ENCODE measurements around the gene COX15. TPM values are rescaled to one million over a fixed set of nuclear protein-coding genes. Genes with fewer than 3 reads are reported as not detected.
A peak's percentile ranks its signal among the peaks of the same experiment; 100 is the strongest.

Gene COX15
- total RNA-seq, 2 experiments from 2014 or later, result 40.3 to 40.6 TPM

- ChIA-PET CTCF (interaction anchor here (1.4 to 3.1 kb wide), 3 partner anchors 10 to 106 kb away, joined by 5 to 25 read pairs (median 5); no protein-coding TSS in a partner anchor), POLR2A (no interaction called here)
- Mint-ChIP-seq H3K4me1 (peaks cover 23% of the 10 kb centered on the region), H3K4me3 (peak overlapping the region; percentile 100), H3K36me3 (ENCODE audit: low read depth) (peaks cover 32% of the 10 kb centered on the region), H3K27me3 (no peaks in the 10 kb centered on the region), H3K27ac (peak overlapping the region; percentile 99), H3K9me3 (no peaks in the 10 kb centered on the region)
- DNase-seq, result no peak
Observed at GRCh38 chr10:99731306-99732032, 458 bp downstream of the COX15 start.

GRCh38 chr10:99730026-99730425, 1.9 kb downstream of the COX15 start:
- POLR2A ChIA-PET, result no interaction called here
- peaks cover 36% of the 10 kb centered on the region for H3K36me3 Mint-ChIP-seq (ENCODE audit: low read depth)
- CTCF ChIA-PET, result no interaction called here
- H3K4me1 Mint-ChIP-seq, result peaks cover 23% of the 10 kb centered on the region
- H3K4me3 Mint-ChIP-seq, result no peak overlapping the region
- no peak for DNase-seq
- no peaks in the 10 kb centered on the region for H3K9me3 Mint-ChIP-seq
- H3K27ac Mint-ChIP-seq, result no peak overlapping the region
- no peaks in the 10 kb centered on the region for H3K27me3 Mint-ChIP-seq

GRCh38 chr10:99720387-99720786, 11.5 kb downstream of the COX15 start:
- Mint-ChIP-seq H3K27me3 (no peaks in the 10 kb centered on the region), H3K36me3 (ENCODE audit: low read depth) (peaks cover 45% of the 10 kb centered on the region), H3K4me1 (no peaks in the 10 kb centered on the region), H3K27ac (no peak overlapping the region), H3K9me3 (no peaks in the 10 kb centered on the region), H3K4me3 (no peak overlapping the region)
- ChIA-PET CTCF (no interaction called here), POLR2A (no interaction called here)
- no peak for DNase-seq

- H3K27me3 Mint-ChIP-seq, result no peaks in the 10 kb centered on the region
- no peak overlapping the region for H3K4me3 Mint-ChIP-seq
- H3K4me1 Mint-ChIP-seq, result peaks cover 3% of the 10 kb centered on the region
- POLR2A ChIA-PET, result no interaction called here
- DNase-seq, result no peak
- CTCF ChIA-PET, result interaction anchor here (0.6 to 0.7 kb wide), 2 partner anchors 11 to 42 kb away, joined by 3 read pairs; no protein-coding TSS in a partner anchor
- peaks cover 49% of the 10 kb centered on the region for H3K36me3 Mint-ChIP-seq (ENCODE audit: low read depth)
- H3K27ac Mint-ChIP-seq, result no peak overlapping the region
- H3K9me3 Mint-ChIP-seq, result no peaks in the 10 kb centered on the region
Observed at GRCh38 chr10:99714446-99714845, 17.5 kb downstream of the COX15 start.

GRCh38 chr10:99711129-99711719, 20.7 kb downstream of the COX15 start:
- ChIA-PET POLR2A (interaction anchor here (0.6 kb wide), 1 partner anchor 94 kb away, joined by 3 read pairs; no protein-coding TSS in a partner anchor), CTCF (interaction anchor here (1.0 kb wide), 1 partner anchor 8 kb away, joined by 3 read pairs; no protein-coding TSS in a partner anchor)
- H3K36me3 Mint-ChIP-seq (ENCODE audit: low read depth), result peaks cover 31% of the 10 kb centered on the region
- no peaks in the 10 kb centered on the region for H3K9me3 Mint-ChIP-seq
- H3K27me3 Mint-ChIP-seq, result no peaks in the 10 kb centered on the region
- peaks cover 3% of the 10 kb centered on the region for H3K4me1 Mint-ChIP-seq
- peak; percentile 59 for DNase-seq
- H3K4me3 Mint-ChIP-seq, result no peak overlapping the region
- no peak overlapping the region for H3K27ac Mint-ChIP-seq

GRCh38 chr10:99709480-99710229, 22.3 kb downstream of the COX15 start:
- Mint-ChIP-seq H3K27me3 (no peaks in the 10 kb centered on the region), H3K27ac (no peak overlapping the region), H3K4me1 (peaks cover 3% of the 10 kb centered on the region), H3K4me3 (no peak overlapping the region), H3K9me3 (no peaks in the 10 kb centered on the region), H3K36me3 (ENCODE audit: low read depth) (peaks cover 31% of the 10 kb centered on the region)
- no peak for DNase-seq
- ChIA-PET POLR2A (no interaction called here), CTCF (interaction anchor here (1.8 kb wide), 1 partner anchor 12 kb away, joined by 5 read pairs; no protein-coding TSS in a partner anchor)

GRCh38 chr10:99708428-99709012, 23.4 kb downstream of the COX15 start:
- ChIA-PET POLR2A (no interaction called here), CTCF (interaction anchor here (1.8 kb wide), 1 partner anchor 13 kb away, joined by 5 read pairs; no protein-coding TSS in a partner anchor)
- Mint-ChIP-seq H3K4me1 (peaks cover 3% of the 10 kb centered on the region), H3K4me3 (no peak overlapping the region), H3K9me3 (no peaks in the 10 kb centered on the region), H3K36me3 (ENCODE audit: low read depth) (peaks cover 28% of the 10 kb centered on the region), H3K27me3 (no peaks in the 10 kb centered on the region), H3K27ac (no peak overlapping the region)
- DNase-seq, result no peak

- POLR2A ChIA-PET, result no interaction called here
- Mint-ChIP-seq H3K36me3 (ENCODE audit: low read depth) (peaks cover 31% of the 10 kb centered on the region), H3K27ac (no peak overlapping the region), H3K27me3 (no peaks in the 10 kb centered on the region), H3K9me3 (no peaks in the 10 kb centered on the region), H3K4me3 (no peak overlapping the region), H3K4me1 (no peaks in the 10 kb centered on the region)
- no peak for DNase-seq
- CTCF ChIA-PET, result no interaction called here
Observed at GRCh38 chr10:99700649-99701048, 31.3 kb downstream of the COX15 start.

- peaks cover 27% of the 10 kb centered on the region for H3K36me3 Mint-ChIP-seq (ENCODE audit: low read depth)
- no peaks in the 10 kb centered on the region for H3K27me3 Mint-ChIP-seq
- H3K9me3 Mint-ChIP-seq, result no peaks in the 10 kb centered on the region
- no peak overlapping the region for H3K27ac Mint-ChIP-seq
- no peak overlapping the region for H3K4me3 Mint-ChIP-seq
- ChIA-PET POLR2A (no interaction called here), CTCF (no interaction called here)
- no peak for DNase-seq
- H3K4me1 Mint-ChIP-seq, result no peaks in the 10 kb centered on the region
Observed at GRCh38 chr10:99698504-99699080, 33.3 kb downstream of the COX15 start.

GRCh38 chr10:99695761-99696160, 36.2 kb downstream of the COX15 start:
- H3K9me3 Mint-ChIP-seq, result no peaks in the 10 kb centered on the region
- no peaks in the 10 kb centered on the region for H3K27me3 Mint-ChIP-seq
- ChIA-PET POLR2A (no interaction called here), CTCF (interaction anchor here (0.8 kb wide), 1 partner anchor 29 kb away, joined by 3 read pairs; no protein-coding TSS in a partner anchor)
- no peak for DNase-seq
- H3K4me1 Mint-ChIP-seq, result no peaks in the 10 kb centered on the region
- H3K27ac Mint-ChIP-seq, result no peak overlapping the region
- H3K36me3 Mint-ChIP-seq (ENCODE audit: low read depth), result peaks cover 19% of the 10 kb centered on the region
- H3K4me3 Mint-ChIP-seq, result no peak overlapping the region

GRCh38 chr10:99693933-99694583, 37.9 kb downstream of the COX15 start:
- no peak overlapping the region for H3K4me3 Mint-ChIP-seq
- DNase-seq, result no peak
- H3K27ac Mint-ChIP-seq, result no peak overlapping the region
- peaks cover 15% of the 10 kb centered on the region for H3K36me3 Mint-ChIP-seq (ENCODE audit: low read depth)
- POLR2A ChIA-PET, result no interaction called here
- CTCF ChIA-PET, result no interaction called here
- H3K4me1 Mint-ChIP-seq, result no peaks in the 10 kb centered on the region
- H3K9me3 Mint-ChIP-seq, result no peaks in the 10 kb centered on the region
- no peaks in the 10 kb centered on the region for H3K27me3 Mint-ChIP-seq

GRCh38 chr10:99689461-99689860, 42.5 kb downstream of the COX15 start:
- H3K9me3 Mint-ChIP-seq, result no peaks in the 10 kb centered on the region
- peaks cover 2% of the 10 kb centered on the region for H3K36me3 Mint-ChIP-seq (ENCODE audit: low read depth)
- peaks cover 4% of the 10 kb centered on the region for H3K4me1 Mint-ChIP-seq
- no peak for DNase-seq
- H3K27ac Mint-ChIP-seq, result no peak overlapping the region
- ChIA-PET POLR2A (no interaction called here), CTCF (no interaction called here)
- H3K27me3 Mint-ChIP-seq, result no peaks in the 10 kb centered on the region
- no peak overlapping the region for H3K4me3 Mint-ChIP-seq

Data from activated CD4-positive, alpha-beta T cell treated with anti-CD3 and anti-CD28 coated beads, Interleukin-2, amount 10 ng/mL, durations not matched to agents 7 days and 5 days (primary cell).